SHP77 treated with DMSO at 0.1 percent for 48 hours (cell line): Measurements from ENCODE around the gene ZNF358.

ENCODE experiments used
- DNase-seq: peaks from one replicate; lab custom pipeline; 2025; lab: John Stamatoyannopoulos, UW

Gene ZNF358

GRCh38 chr19:7515645-7516151 is at the start of gene ZNF358:
TSS of gene ZNF358 (plus strand) at chr19:7516103. CDS start at chr19:7519243, 3,140 bp downstream.
- no peak for DNase-seq

- DNase-seq = no peak
These were observed 48.6 kb upstream of the ZNF358 start for GRCh38 chr19:7467009-7467989.

- DNase-seq = no peak
These were observed 47.1 kb upstream of the ZNF358 start for GRCh38 chr19:7468840-7469239.

GRCh38 chr19:7469669-7470285 is 46.1 kb upstream of the ZNF358 start:
- DNase-seq = no peak

- DNase-seq = no peak
These were observed 45.2 kb upstream of the ZNF358 start for GRCh38 chr19:7470540-7471305.

GRCh38 chr19:7471696-7472615 is 43.9 kb upstream of the ZNF358 start:
- DNase-seq = no peak

- no peak for DNase-seq
These were observed 40.2 kb upstream of the ZNF358 start for GRCh38 chr19:7475665-7476064.

- no peak for DNase-seq
These were observed 39.7 kb upstream of the ZNF358 start for GRCh38 chr19:7476241-7476640.

GRCh38 chr19:7476777-7477494 is 39.0 kb upstream of the ZNF358 start:
- DNase-seq = no peak

- DNase-seq = no peak
These were observed 38.1 kb upstream of the ZNF358 start for GRCh38 chr19:7477758-7478157.

- no peak for DNase-seq
These were observed 37.6 kb upstream of the ZNF358 start for GRCh38 chr19:7478173-7478842.

GRCh38 chr19:7478843-7479227 is 37.1 kb upstream of the ZNF358 start:
- DNase-seq = no peak

GRCh38 chr19:7480222-7480969 is 35.5 kb upstream of the ZNF358 start:
- no peak for DNase-seq

GRCh38 chr19:7480970-7481255 is 35.0 kb upstream of the ZNF358 start:
- no peak for DNase-seq

- no peak for DNase-seq
These were observed 33.1 kb upstream of the ZNF358 start for GRCh38 chr19:7482584-7483439.

GRCh38 chr19:7483720-7484201 is 32.1 kb upstream of the ZNF358 start:
- no peak for DNase-seq

GRCh38 chr19:7486923-7487322 is 29.0 kb upstream of the ZNF358 start:
- no peak for DNase-seq

- DNase-seq = peak; percentile 84
These were observed 27.1 kb upstream of the ZNF358 start, which contains the start of gene PEX11G for GRCh38 chr19:7488736-7489353. TSS of gene PEX11G (minus strand) at chr19:7489035. CDS start at chr19:7489010, 25 bp downstream.
